HG03378 (cell line): ENCODE measurements around the gene DLG5.
A peak's percentile ranks its signal among the peaks of the same experiment; 100 is the strongest.

ENCODE experiments used
- ATAC-seq: cut with Tn5 transposase; IDR thresholded peaks from one replicate; pipeline ENCODE4 v1.9.1; 2021; ENCODE audit warnings: mild to moderate bottlenecking, moderate library complexity; ENCODE audit not compliant: unreplicated experiment

Gene DLG5

GRCh38 chr10:77868523-77868922 is 58.0 kb downstream of the DLG5 start:
- ATAC-seq, result no peak

GRCh38 chr10:77867124-77867719 is 59.3 kb downstream of the DLG5 start:
- ATAC-seq, result no peak

DNA sequence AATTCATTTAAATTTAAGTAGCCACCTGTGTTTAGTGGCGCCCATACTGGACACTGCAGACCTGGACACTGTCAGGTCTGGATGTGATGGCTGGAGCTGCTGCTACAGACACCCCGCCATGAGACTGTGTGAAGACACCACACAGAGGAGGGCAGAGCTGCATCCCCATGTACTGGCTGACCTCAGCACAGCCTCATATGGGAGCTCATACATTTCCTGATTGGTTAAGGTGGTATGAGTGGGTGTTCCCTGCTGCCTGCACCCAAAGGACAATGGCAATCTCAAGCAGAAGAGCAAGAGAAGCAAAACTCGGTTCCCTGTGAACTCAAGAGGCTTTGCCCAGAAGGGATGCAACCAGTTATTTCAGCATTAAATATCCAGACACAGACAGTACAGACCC is 60.0 kb downstream of the DLG5 start:
- ATAC-seq, result no peak

DNA sequence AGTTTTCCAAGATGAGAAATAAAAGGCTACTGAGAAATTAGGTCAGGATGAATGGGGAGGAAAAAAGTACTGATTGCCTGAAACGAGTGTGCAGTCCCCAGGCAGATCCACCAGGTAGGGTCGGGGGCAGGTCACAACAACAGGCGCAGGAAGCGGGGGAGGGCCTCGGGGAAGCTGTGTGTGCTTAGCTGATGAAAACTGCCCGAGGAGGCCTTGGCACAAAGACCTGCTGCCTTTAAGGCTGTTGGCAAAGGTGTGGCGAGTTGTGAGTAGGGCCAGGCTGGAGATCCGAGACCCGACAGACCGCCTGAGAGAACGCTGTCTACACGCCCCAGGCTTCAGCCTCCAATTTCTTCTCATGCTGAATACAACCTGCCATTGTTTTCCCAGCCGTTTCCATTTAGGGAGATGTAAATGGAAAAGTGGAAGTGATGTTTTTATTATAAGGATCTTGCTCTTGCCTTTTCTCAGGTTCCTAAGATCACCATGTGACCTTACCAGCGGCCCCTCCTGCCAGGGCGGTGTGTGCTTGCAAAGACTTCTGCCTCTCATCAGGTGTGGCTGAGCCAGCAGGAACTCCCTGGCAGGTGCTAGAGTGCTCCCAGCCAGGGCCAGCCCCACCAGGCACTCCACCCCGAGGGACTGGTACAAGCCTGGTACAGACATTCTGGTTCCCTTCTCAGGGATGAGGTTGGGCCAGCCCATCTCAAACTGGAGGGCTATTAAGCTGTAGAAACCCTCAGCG is 60.8 kb downstream of the DLG5 start:
- ATAC-seq, result no peak

DNA sequence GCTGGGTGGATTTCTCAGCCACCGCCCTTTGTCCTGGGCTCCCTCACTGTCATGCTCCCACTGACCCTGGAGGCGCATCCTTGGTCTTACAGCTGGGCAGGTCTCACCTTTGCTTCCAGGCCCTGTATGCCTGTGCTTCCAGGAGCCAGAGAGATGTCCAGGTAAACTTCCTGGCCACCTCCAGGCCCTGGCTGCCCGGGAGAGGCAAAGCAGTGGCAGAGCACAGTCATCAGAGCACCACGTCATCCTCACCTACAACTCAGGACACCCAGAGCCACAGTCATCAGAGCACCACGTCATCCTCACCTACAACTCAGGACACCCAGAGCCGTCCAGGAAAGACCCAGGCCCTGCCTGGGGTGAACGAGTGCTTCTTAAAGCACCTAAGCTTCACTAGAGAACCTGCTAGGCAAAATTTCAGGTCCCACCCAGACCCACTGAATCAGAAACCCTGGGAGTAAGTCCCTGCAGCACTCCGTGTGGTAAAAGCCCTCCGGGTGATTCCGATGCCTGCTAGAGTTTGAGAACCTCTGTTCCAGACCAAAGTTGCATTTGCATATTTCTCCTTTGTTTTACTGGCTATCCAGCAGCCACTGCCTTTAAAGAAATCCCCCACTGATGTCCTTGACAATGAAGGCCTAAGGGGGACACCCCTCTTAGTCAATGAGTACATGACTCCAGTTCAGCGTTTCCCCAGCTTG is 62.3 kb downstream of the DLG5 start:
- ATAC-seq, result no peak

GRCh38 chr10:77863446-77863845 is 63.1 kb downstream of the DLG5 start:
- no peak for ATAC-seq

- ATAC-seq, result no peak
These were observed 64.0 kb downstream of the DLG5 start for GRCh38 chr10:77862595-77862994.

DNA sequence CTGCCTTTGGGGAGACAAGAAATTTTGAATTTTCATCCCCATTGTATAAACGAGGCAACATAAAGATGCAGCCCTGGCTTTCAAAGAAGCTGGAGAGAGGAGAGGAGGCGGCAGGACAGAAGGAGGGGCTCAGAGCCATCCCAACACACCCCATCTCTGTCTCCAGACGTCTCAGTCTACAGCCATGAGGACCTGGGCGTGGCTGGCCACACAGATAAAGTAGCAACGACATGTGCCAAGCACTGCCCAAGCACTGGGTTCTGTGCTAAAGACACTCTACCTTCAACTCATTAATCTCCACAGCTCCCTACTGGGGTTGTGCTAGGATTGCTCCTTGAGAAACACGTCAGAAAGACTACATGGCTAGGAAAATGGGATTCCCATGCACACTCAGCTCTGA is 65.2 kb downstream of the DLG5 start:
- no peak for ATAC-seq

- no peak for ATAC-seq
These were observed 66.7 kb downstream of the DLG5 start for GRCh38 chr10:77859865-77860282.

- ATAC-seq, result no peak
These were observed 67.2 kb downstream of the DLG5 start for GRCh38 chr10:77859200-77859864.

DNA sequence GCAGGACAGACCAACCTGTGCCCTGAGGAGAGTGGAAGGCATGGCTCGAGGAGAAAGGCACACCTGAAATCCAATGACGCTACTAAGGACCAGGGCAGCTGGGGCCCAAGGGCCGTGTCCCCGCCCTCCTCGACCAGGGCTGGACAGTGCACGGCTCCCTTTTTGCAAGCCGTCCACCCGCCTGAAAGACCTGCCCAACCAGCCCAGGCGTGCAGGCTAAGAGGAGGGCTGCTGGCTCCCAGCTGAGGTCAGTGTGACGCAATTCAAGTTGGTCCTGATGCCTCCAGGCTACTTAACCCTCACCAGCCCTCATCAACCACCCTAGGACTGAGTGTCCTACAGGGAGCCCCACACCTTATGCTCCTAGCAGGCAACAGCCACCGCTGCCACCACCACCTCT is 69.3 kb downstream of the DLG5 start:
- ATAC-seq, result no peak

DNA sequence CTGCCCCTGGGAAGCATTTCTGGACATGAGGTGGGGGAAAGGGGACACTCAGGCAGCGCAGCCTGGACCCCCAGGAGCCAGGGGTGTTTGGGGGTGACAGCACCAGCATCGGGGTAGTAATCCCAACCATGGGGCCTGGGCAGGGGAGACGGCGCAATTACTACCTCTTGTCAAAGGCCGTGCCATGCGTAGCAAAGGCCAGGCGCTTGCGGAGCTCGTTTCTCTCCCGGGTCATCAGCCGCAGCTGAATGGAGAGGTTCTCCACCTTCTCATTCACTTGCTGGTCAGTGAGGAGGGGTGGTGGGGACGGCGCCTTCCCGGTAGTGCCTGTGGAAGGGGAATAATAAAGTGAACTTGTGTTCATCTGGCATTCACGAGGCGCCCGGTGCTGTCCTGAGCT is 70.0 kb downstream of the DLG5 start:
- ATAC-seq, result no peak

GRCh38 chr10:77855404-77856155 is 71.0 kb downstream of the DLG5 start:
- no peak for ATAC-seq

- no peak for ATAC-seq
These were observed 72.4 kb downstream of the DLG5 start for GRCh38 chr10:77854115-77854514.

DNA sequence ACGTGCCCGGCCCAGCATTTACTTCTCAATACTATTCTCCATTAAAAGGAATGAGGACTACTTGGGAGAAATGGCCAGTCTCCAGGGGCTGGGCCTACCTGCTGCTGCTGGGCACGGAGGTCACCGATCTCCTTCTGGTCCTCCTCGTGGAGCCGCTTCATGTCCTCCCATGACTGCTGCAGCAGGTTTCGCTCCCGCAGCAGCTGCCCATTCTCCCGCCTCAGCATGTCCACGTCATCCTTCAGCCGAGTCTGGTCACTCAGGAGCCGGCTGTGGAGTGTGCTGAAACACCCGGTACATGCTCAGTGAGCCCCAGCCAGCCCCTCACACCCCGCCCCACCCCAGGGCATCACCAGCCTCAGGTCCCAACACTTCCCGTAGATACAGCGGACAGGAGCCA is 73.3 kb downstream of the DLG5 start:
- no peak for ATAC-seq

DNA sequence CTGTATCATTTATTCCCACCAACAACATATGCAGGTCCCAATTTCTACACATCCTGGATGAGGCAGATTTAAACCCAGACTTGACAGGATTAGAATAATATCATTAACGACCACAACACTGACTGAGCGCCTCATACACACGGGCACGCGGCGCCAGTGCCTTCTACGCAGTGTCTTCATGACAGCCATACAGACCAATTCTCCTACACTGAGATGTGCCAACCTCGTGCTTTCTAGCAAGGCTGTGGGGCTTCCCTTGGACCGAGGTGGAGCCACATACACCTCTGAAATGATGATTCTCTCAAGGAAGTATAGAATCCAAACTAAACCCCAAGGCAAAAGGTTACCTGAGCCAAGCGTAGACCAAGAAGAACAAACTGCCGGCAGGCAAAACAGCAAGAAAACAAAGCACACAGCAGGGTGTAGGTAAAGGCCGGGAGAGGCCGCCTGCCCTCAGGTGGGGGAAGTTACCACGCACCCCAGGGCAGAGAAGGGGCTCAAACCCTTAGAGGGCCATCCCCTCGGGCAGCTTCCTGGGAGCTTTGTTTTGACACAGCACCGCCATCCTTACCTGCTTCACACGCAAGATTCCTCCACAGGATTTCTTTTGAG is 75.8 kb downstream of the DLG5 start:
- no peak for ATAC-seq

GRCh38 chr10:77849039-77849664 is 77.4 kb downstream of the DLG5 start:
- ATAC-seq, result no peak

GRCh38 chr10:77846718-77847311 is 79.7 kb downstream of the DLG5 start:
- ATAC-seq, result peak; percentile 67

DNA sequence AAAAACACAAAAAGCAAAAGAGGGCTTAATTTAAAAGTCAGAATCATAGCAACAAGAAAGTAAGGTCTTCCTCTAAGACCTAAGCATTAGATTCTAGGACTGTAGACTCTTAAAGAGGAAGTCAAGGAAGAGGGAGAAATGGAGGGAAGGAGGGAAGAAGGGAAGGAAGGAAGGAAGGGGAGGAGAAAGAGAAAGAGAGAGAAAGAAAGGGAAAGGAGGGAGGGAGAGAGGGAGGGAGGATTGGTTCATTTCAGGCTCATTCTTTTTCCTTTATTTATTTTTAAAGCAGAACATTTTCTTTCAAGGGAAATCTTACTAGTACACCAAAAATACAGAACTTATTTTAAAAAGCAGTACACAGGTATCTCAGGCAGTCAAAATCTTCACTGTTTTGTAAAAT is 81.1 kb downstream of the DLG5 start:
- ATAC-seq, result no peak
